Breast epithelium (tissue), 3 donors: Measurements from ENCODE around the gene FHIT.

Source experiments
- CTCF ChIP-seq, 3 donors: fragments of 450-650 bp; IDR thresholded peaks; one replicate each; pipeline ENCODE4 v1.5.1; 2016 to 2017; ENCODE audit warnings: antibody characterized with exemption in 3 of 3, mild to moderate bottlenecking in 3 of 3, moderate library complexity in 3 of 3
- POLR2A ChIP-seq: fragments of 450-650 bp; IDR thresholded peaks from one replicate; pipeline ENCODE4 v1.6.1; 2016; ENCODE audit warnings: antibody characterized with exemption, mild to moderate bottlenecking, moderate library complexity
- POLR2AphosphoS5 ChIP-seq, 3 donors: sonication (generic); formaldehyde crosslinking; IDR thresholded peaks; one replicate each; pipeline ENCODE4 v1.6.1; 2017; ENCODE audit warnings: antibody characterized with exemption in 3 of 3

- no peak for TF ChIP-seq CTCF (IDR thresholded peaks at IDR 0.05)
- TF ChIP-seq POLR2AphosphoS5 (IDR thresholded peaks at IDR 0.05) = no peak
- no peak for TF ChIP-seq POLR2A
These were observed 1514.0 kb downstream of the FHIT start for GRCh38 chr3:59737241-59737640.
